ENCODE results near the gene TENM4. TPM values are rescaled to one million over a fixed set of nuclear protein-coding genes. Genes with fewer than 3 reads are reported as not detected.

TENM4 gene
- total and polyA plus RNA-seq, 2 of the 8 experiments (the other 6 are each of a cell fraction or from before 2014, with no cell fraction given), result 3.5 to 7.2 TPM

DNA sequence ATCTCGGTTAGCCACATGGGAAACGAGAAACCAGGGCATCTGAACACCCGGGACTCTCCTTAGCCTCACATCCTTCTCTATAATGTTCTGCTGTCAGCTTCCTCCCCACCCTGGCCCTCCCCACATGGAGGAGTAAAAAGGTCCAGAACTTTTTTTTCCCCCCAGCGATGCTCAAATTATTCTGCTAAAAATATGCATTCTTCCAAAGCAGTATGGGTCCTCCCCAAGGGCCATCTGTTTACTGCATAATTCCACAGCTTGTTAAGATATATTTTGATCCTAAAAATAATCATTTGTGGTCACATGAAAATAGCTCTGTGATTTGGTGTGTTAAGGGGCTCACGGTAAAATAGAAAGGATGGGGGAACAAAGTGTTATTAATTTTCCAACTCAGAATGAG is 584.6 kb downstream of the TENM4 start:
- Histone ChIP-seq H3K4me2 (ENCODE audit: insufficient read depth in 1 of 2, low read depth in 2 of 2, low read length in 2 of 2) (no peak overlapping the region), H3K79me2 (ENCODE audit: control insufficient read depth in 1 of 2, insufficient read depth in 2 of 2, low read length in 2 of 2) (no peaks in the 10 kb centered on the region)
- TF ChIP-seq PHF8 (conservative IDR thresholded peaks at IDR 0.05; ENCODE audit: low read depth, low read length), result no peak
- no peak for TF ChIP-seq E2F6 (IDR thresholded peaks at IDR 0.05)
- no peak for TF ChIP-seq SRF (IDR thresholded peaks at IDR 0.05; ENCODE audit: low read depth, low read length)
- no peak for TF ChIP-seq EP300 (IDR thresholded peaks at IDR 0.05; ENCODE audit: borderline replicate concordance in 1 of 2, low read depth in 2 of 2, low read length in 2 of 2)
- no peak for TF ChIP-seq RAD21 (IDR thresholded peaks at IDR 0.05 in 1 of 2, conservative IDR thresholded peaks at IDR 0.05 in 1 of 2; ENCODE audit: low read depth in 2 of 2, low read length in 2 of 2)
- TF ChIP-seq SP1 (IDR thresholded peaks at IDR 0.05; ENCODE audit: low read depth, low read length), result no peak
- TF ChIP-seq CREB1 (IDR thresholded peaks at IDR 0.05), result no peak
- TF ChIP-seq, protein P1, sequence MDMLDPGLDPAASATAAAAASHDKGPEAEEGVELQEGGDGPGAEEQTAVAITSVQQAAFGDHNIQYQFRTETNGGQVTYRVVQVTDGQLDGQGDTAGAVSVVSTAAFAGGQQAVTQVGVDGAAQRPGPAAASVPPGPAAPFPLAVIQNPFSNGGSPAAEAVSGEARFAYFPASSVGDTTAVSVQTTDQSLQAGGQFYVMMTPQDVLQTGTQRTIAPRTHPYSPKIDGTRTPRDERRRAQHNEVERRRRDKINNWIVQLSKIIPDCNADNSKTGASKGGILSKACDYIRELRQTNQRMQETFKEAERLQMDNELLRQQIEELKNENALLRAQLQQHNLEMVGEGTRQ (IDR thresholded peaks at IDR 0.05; ENCODE audit: low read length), result no peak
- TF ChIP-seq RFX5 (IDR thresholded peaks at IDR 0.05; ENCODE audit: borderline replicate concordance, low read depth, low read length), result no peak
- no peak for TF ChIP-seq HDAC6 (IDR thresholded peaks at IDR 0.05; ENCODE audit: low read depth, low read length)
- TF ChIP-seq BRCA1 (IDR thresholded peaks at IDR 0.05; ENCODE audit: low read depth, low read length), result no peak

More for the DNA sequence above, 584.6 kb downstream of the TENM4 start:
- Histone ChIP-seq H2AK5ac (ENCODE audit: low read depth, low read length) (no peak overlapping the region), H3K4me1 (replicated peaks in 1 of 4; ENCODE audit: control insufficient read depth in 3 of 4, insufficient read depth in 4 of 4, low read length in 3 of 4) (0 out of 7 replicates have a peak, but pooled peaks cover 0 to 2% (median 0%) of the 10 kb centered on the region in 4 experiments), H4K20me1 (replicated peaks in 1 of 2; ENCODE audit: control insufficient read depth in 1 of 2, insufficient read depth in 2 of 2, low read length in 2 of 2) (no peaks in the 10 kb centered on the region), H3K9me3 (ENCODE audit: insufficient read depth in 2 of 2, low read depth in 1 of 2, low read length in 1 of 2) (no peaks in the 10 kb centered on the region), H2BK15ac (ENCODE audit: low read length) (no peak overlapping the region), H4K5ac (ENCODE audit: insufficient read length, low read depth, low read length) (no peak overlapping the region), H3K79me1 (ENCODE audit: low read depth, low read length) (no peaks in the 10 kb centered on the region), H3K4ac (replicated peaks; ENCODE audit: insufficient read length, low read depth, low read length) (no peak overlapping the region), H3K4me3 (ENCODE audit: extremely low read depth in 1 of 4, insufficient read depth in 2 of 4, low read depth in 3 of 4, low read length in 4 of 4) (no peak overlapping the region), H3K9ac (replicated peaks in 1 of 4; ENCODE audit: extremely low read depth in 1 of 4, low read depth in 3 of 4, low read length in 3 of 4) (no peak overlapping the region), H3K36me3 (ENCODE audit: control insufficient read depth in 2 of 4, insufficient read depth in 4 of 4, low read length in 3 of 4) (no peaks in the 10 kb centered on the region), H2AFZ (ENCODE audit: low read length) (no peak overlapping the region), H2BK5ac (ENCODE audit: low read depth, low read length) (no peak overlapping the region), H3K27ac (ENCODE audit: low read depth, low read length) (no peak overlapping the region), H3K56ac (replicated peaks; ENCODE audit: insufficient read length, low read depth, low read length) (no peak overlapping the region), H4K8ac (ENCODE audit: extremely low read depth, insufficient read depth, low read length) (no peak overlapping the region), H3K23ac (ENCODE audit: insufficient read length) (no peak overlapping the region), H2BK120ac (replicated peaks; ENCODE audit: low read depth, low read length) (no peak overlapping the region), H3K18ac (ENCODE audit: extremely low read depth, low read length) (no peak overlapping the region), H2BK12ac (ENCODE audit: low read depth, low read length) (no peak overlapping the region), H3K27me3 (replicated peaks in 1 of 4; ENCODE audit: control insufficient read depth in 3 of 4, extremely low read depth in 1 of 4, insufficient read depth in 3 of 4, low read length in 3 of 4) (no peaks in the 10 kb centered on the region), H4K91ac (replicated peaks; ENCODE audit: insufficient read length, low read length) (no peak overlapping the region), H3K14ac (ENCODE audit: insufficient read length) (no peak overlapping the region), H3K23me2 (ENCODE audit: low read depth, low read length) (no peaks in the 10 kb centered on the region; the same call in 1 of the 2 replicates), H2BK20ac (ENCODE audit: low read length) (no peak overlapping the region)
- DNase-seq (ENCODE audit: low read depth in 1 of 2, low spot score in 2 of 2), result no peak
- 92% methylated on average over 5 of the region's 5 CpGs; no CpG with 5 or more reads in 1 of the 2 experiments for WGBS, 2 experiments (ENCODE audit: extremely low coverage in 1 of 2, insufficient coverage in 1 of 2, insufficient read length in 1 of 2, insufficient replicate concordance in 2 of 2, low coverage in 1 of 2, low lambda C conversion rate in 2 of 2, missing lambda C conversion rate in 1 of 2)
- no peak for FAIRE-seq
- ChIA-PET CTCF (ENCODE audit: partially characterized antibody) (interaction anchor here (0.9 to 1.4 kb wide), 3 partner anchors 31 to 211 kb away, joined by 3 to 5 read pairs (median 3); no protein-coding TSS in a partner anchor), POLR2A (ENCODE audit: partially characterized antibody) (no interaction called here)
